ENCODE results near the gene TMEM168.

Gene TMEM168

GRCh38 chr7:112791465-112792168 lies 1.4 kb upstream of the TMEM168 start:
- no peak for TF ChIP-seq GATA2 (IDR thresholded peaks at IDR 0.05; ENCODE audit: low read depth, low read length)
- TF ChIP-seq GATA3 (IDR thresholded peaks at IDR 0.05; ENCODE audit: low read depth, low read length) = no peak

- no peak for TF ChIP-seq GATA2 (IDR thresholded peaks at IDR 0.05; ENCODE audit: low read depth, low read length)
- TF ChIP-seq GATA3 (IDR thresholded peaks at IDR 0.05; ENCODE audit: low read depth, low read length) = no peak
Measured at GRCh38 chr7:112790586-112791003, 402 bp upstream of the TMEM168 start.

- TF ChIP-seq GATA2 (IDR thresholded peaks at IDR 0.05; ENCODE audit: low read depth, low read length) (no peak), GATA3 (IDR thresholded peaks at IDR 0.05; ENCODE audit: low read depth, low read length) (no peak)
Measured at GRCh38 chr7:112789453-112789816, 758 bp downstream of the TMEM168 start.

- TF ChIP-seq GATA2 (IDR thresholded peaks at IDR 0.05; ENCODE audit: low read depth, low read length) (no peak), GATA3 (IDR thresholded peaks at IDR 0.05; ENCODE audit: low read depth, low read length) (no peak)
Measured at GRCh38 chr7:112788778-112789343, 1.3 kb downstream of the TMEM168 start.

- TF ChIP-seq GATA3 (IDR thresholded peaks at IDR 0.05; ENCODE audit: low read depth, low read length) (no peak), GATA2 (IDR thresholded peaks at IDR 0.05; ENCODE audit: low read depth, low read length) (no peak)
Measured at GRCh38 chr7:112784603-112785002, 5.6 kb downstream of the TMEM168 start.

GRCh38 chr7:112782498-112782897 lies 7.7 kb downstream of the TMEM168 start:
- TF ChIP-seq GATA3 (IDR thresholded peaks at IDR 0.05; ENCODE audit: low read depth, low read length) = no peak
- no peak for TF ChIP-seq GATA2 (IDR thresholded peaks at IDR 0.05; ENCODE audit: low read depth, low read length)

- TF ChIP-seq GATA2 (IDR thresholded peaks at IDR 0.05; ENCODE audit: low read depth, low read length) = no peak
- 0 out of 2 replicates have a peak, but pooled peaks have one; percentile 21 for TF ChIP-seq GATA3 (IDR thresholded peaks at IDR 0.05; ENCODE audit: low read depth, low read length)
Measured at GRCh38 chr7:112781558-112781957, 8.6 kb downstream of the TMEM168 start.

- no peak for TF ChIP-seq GATA3 (IDR thresholded peaks at IDR 0.05; ENCODE audit: low read depth, low read length)
- TF ChIP-seq GATA2 (IDR thresholded peaks at IDR 0.05; ENCODE audit: low read depth, low read length) = no peak
Measured at GRCh38 chr7:112781110-112781509, 9.1 kb downstream of the TMEM168 start.

GRCh38 chr7:112779667-112780066 lies 10.5 kb downstream of the TMEM168 start:
- TF ChIP-seq GATA2 (IDR thresholded peaks at IDR 0.05; ENCODE audit: low read depth, low read length) (no peak), GATA3 (IDR thresholded peaks at IDR 0.05; ENCODE audit: low read depth, low read length) (no peak)

GRCh38 chr7:112777406-112777805 lies 12.8 kb downstream of the TMEM168 start:
- TF ChIP-seq GATA3 (IDR thresholded peaks at IDR 0.05; ENCODE audit: low read depth, low read length) (no peak), GATA2 (IDR thresholded peaks at IDR 0.05; ENCODE audit: low read depth, low read length) (no peak)

- TF ChIP-seq GATA3 (IDR thresholded peaks at IDR 0.05; ENCODE audit: low read depth, low read length) (no peak), GATA2 (IDR thresholded peaks at IDR 0.05; ENCODE audit: low read depth, low read length) (no peak)
Measured at GRCh38 chr7:112771166-112771565, 19.0 kb downstream of the TMEM168 start.

GRCh38 chr7:112770051-112770450 lies 20.1 kb downstream of the TMEM168 start:
- TF ChIP-seq GATA3 (IDR thresholded peaks at IDR 0.05; ENCODE audit: low read depth, low read length) (no peak), GATA2 (IDR thresholded peaks at IDR 0.05; ENCODE audit: low read depth, low read length) (no peak)

- TF ChIP-seq GATA3 (IDR thresholded peaks at IDR 0.05; ENCODE audit: low read depth, low read length) (no peak), GATA2 (IDR thresholded peaks at IDR 0.05; ENCODE audit: low read depth, low read length) (no peak)
Measured at GRCh38 chr7:112765105-112765504, 25.1 kb downstream of the TMEM168 start.

GRCh38 chr7:112763996-112764395 lies 26.2 kb downstream of the TMEM168 start:
- TF ChIP-seq GATA3 (IDR thresholded peaks at IDR 0.05; ENCODE audit: low read depth, low read length) (no peak), GATA2 (IDR thresholded peaks at IDR 0.05; ENCODE audit: low read depth, low read length) (no peak)

GRCh38 chr7:112763298-112763697 lies 26.9 kb downstream of the TMEM168 start:
- TF ChIP-seq GATA3 (IDR thresholded peaks at IDR 0.05; ENCODE audit: low read depth, low read length) (no peak), GATA2 (IDR thresholded peaks at IDR 0.05; ENCODE audit: low read depth, low read length) (no peak)
